Memory B cell (primary cell): ENCODE data around the gene FRRS1.
"Not testable (repeated sequence)": the region's sequence is repeated elsewhere in the genome, so short reads cannot be mapped to it uniquely, and the experiment has no call there.

Experiments used
- ATAC-seq: fragments of 150-1000 bp; cut with Tn5 transposase; 2 replicates; pipeline ENCODE4 v1.10.0; 2021; ENCODE audit warnings: low read depth, mild to moderate bottlenecking, moderate library complexity
- DNase-seq, 2 donors: peaks; one replicate each; pipeline ENCODE4 v3.0.0; 2022; ENCODE audit warnings: low spot score in 2 of 2
- H3K27ac Mint-ChIP-seq: one replicate; pipeline ENCODE4 v1.8.0; 2022; ENCODE audit warnings: mild to moderate bottlenecking, moderate library complexity, mixed read lengths
- H3K27me3 Mint-ChIP-seq: one replicate; pipeline ENCODE4 v1.8.0; 2022; ENCODE audit warnings: mixed read lengths
- H3K36me3 Mint-ChIP-seq: one replicate; pipeline ENCODE4 v1.8.0; 2022; ENCODE audit warnings: mild to moderate bottlenecking, mixed read lengths
- H3K4me1 Mint-ChIP-seq: one replicate; pipeline ENCODE4 v1.8.0; 2022; ENCODE audit warnings: mixed read lengths
- H3K4me3 Mint-ChIP-seq: one replicate; pipeline ENCODE4 v1.8.0; 2022; ENCODE audit warnings: mild to moderate bottlenecking, moderate library complexity, mixed read lengths
- H3K9me3 Mint-ChIP-seq: one replicate; pipeline ENCODE4 v1.8.0; 2022; ENCODE audit warnings: mixed read lengths

FRRS1 gene

GRCh38 chr1:99766378-99766800 lies at the start of gene FRRS1:
FRRS1 (minus strand) TSS chr1:99766635; CDS start chr1:99748768, 17,867 bp downstream.
- Mint-ChIP-seq H3K4me3 (peak within 1 kb of the TSS; percentile 99), H3K9me3 (no peaks in the 10 kb centered on the region), H3K36me3 (no peaks in the 10 kb centered on the region), H3K27me3 (no peaks in the 10 kb centered on the region), H3K27ac (peak within 1 kb of the TSS; percentile 96), H3K4me1 (peaks cover 13% of the 10 kb centered on the region)
- peak; percentile 93 for ATAC-seq
- DNase-seq: peak; percentile 18 to 34

DNA sequence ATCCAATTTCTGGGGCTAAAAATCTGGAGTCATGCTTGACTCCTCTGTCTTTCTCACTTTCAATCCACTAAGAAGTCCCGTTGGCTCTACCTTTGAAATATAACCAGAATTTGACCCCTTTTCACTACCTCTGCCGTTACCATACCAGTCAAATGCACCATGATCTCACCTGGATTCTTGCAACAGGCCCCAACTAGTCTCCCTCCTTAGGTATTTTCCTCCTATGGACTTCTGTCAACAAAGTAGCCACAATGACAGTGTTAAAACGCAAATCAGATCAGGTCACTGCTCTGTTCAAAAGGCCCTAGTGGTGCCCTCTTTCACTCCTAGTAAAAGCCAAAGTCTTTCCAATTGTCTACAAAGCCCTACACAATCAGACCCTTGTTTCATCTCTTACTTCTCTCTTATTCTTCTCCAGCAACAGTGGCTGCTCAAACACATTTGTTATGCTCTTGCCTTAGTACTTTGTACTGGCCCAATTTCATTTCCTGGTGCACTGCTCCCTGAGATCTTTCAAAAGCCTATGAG lies 48.0 kb upstream of the FRRS1 start:
- Mint-ChIP-seq H3K36me3 (no peaks in the 10 kb centered on the region), H3K27ac (no peak overlapping the region), H3K9me3 (no peaks in the 10 kb centered on the region), H3K4me3 (no peak overlapping the region), H3K27me3 (peaks cover 4% of the 10 kb centered on the region), H3K4me1 (no peaks in the 10 kb centered on the region)
- DNase-seq: no peak
- no peak for ATAC-seq

- DNase-seq: no peak
- no peaks in the 10 kb centered on the region for H3K36me3 Mint-ChIP-seq
- no peaks in the 10 kb centered on the region for H3K4me1 Mint-ChIP-seq
- no peak overlapping the region for H3K27ac Mint-ChIP-seq
- ATAC-seq: no peak
- H3K4me3 Mint-ChIP-seq: no peak overlapping the region
- H3K9me3 Mint-ChIP-seq: no peaks in the 10 kb centered on the region
- peaks cover 4% of the 10 kb centered on the region for H3K27me3 Mint-ChIP-seq
Observed at GRCh38 chr1:99811747-99812146, 45.3 kb upstream of the FRRS1 start.

- H3K36me3 Mint-ChIP-seq: no peaks in the 10 kb centered on the region
- no peak overlapping the region for H3K4me3 Mint-ChIP-seq
- ATAC-seq: no peak
- H3K4me1 Mint-ChIP-seq: no peaks in the 10 kb centered on the region
- peaks cover 4% of the 10 kb centered on the region for H3K27me3 Mint-ChIP-seq
- no peak for DNase-seq
- H3K9me3 Mint-ChIP-seq: no peaks in the 10 kb centered on the region
- no peak overlapping the region for H3K27ac Mint-ChIP-seq
Observed at GRCh38 chr1:99811075-99811474, 44.6 kb upstream of the FRRS1 start.

- ATAC-seq (peak; percentile 84), DNase-seq (peak; percentile 23 to 60)
- Mint-ChIP-seq H3K4me1 (no peaks in the 10 kb centered on the region), H3K27ac (no peak overlapping the region), H3K9me3 (no peaks in the 10 kb centered on the region), H3K27me3 (peaks cover 4% of the 10 kb centered on the region), H3K4me3 (no peak overlapping the region), H3K36me3 (no peaks in the 10 kb centered on the region)
Observed at GRCh38 chr1:99808391-99809115, 42.1 kb upstream of the FRRS1 start.

- Mint-ChIP-seq H3K27me3 (peaks cover under 1% of the 10 kb centered on the region), H3K4me1 (no peaks in the 10 kb centered on the region), H3K9me3 (no peaks in the 10 kb centered on the region), H3K4me3 (no peak overlapping the region), H3K27ac (no peak overlapping the region), H3K36me3 (no peaks in the 10 kb centered on the region)
- no peak for ATAC-seq
- no peak for DNase-seq
Observed at GRCh38 chr1:99806882-99807281, 40.4 kb upstream of the FRRS1 start.

DNA sequence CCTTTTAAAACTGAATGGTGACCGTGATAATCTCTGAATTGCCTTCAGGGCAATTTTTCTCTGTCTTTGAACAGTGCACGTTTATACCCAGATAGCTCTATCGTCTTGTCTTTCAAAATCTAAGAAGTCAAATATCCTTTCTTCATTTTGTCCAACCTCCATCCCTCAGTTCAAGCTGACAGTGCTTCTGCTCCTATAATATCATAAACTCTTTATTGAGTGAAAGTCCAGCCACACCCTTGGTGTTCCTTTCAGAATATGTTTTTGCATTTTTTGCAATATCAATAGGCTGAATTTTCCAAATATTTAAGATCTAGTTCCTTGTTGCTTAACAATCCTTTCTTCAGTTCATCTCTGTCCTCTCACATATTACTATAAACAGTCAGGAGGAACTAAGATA lies 35.1 kb upstream of the FRRS1 start:
- Mint-ChIP-seq H3K9me3 (no peaks in the 10 kb centered on the region), H3K4me1 (peaks cover 2% of the 10 kb centered on the region), H3K4me3 (no peak overlapping the region), H3K27me3 (no peaks in the 10 kb centered on the region), H3K36me3 (no peaks in the 10 kb centered on the region), H3K27ac (no peak overlapping the region)
- ATAC-seq (no peak), DNase-seq (no peak)

GRCh38 chr1:99793861-99794260 lies 27.4 kb upstream of the FRRS1 start:
- not testable (repeated sequence) for H3K9me3 Mint-ChIP-seq, H3K27ac Mint-ChIP-seq, H3K27me3 Mint-ChIP-seq, H3K36me3 Mint-ChIP-seq
- H3K4me1 Mint-ChIP-seq: peaks cover 21% of the 10 kb centered on the region
- ATAC-seq: peak; percentile 45
- peak overlapping the region; percentile 15 for H3K4me3 Mint-ChIP-seq
- DNase-seq: peak in 1 of 2 donors; percentile 25

DNA sequence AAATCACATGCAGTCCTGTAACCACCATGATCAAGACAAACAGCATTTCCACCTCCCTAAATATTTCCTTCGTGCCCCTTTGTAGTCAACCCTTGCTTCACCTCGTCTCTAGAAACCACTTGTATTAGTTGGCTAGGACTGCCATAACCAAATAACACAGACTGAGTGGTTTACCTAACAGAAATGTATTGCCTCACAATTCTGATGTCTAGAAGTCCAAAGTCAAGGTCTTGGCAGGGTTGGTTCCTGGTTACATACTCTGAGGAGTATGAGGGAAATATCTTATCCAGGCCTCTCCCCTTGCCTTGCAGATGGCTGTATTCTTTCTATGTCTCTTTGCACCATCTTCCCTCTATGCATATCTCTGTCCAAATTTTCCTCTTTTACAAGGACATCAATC lies 23.3 kb upstream of the FRRS1 start:
- Mint-ChIP-seq H3K36me3 (no peaks in the 10 kb centered on the region), H3K9me3 (no peaks in the 10 kb centered on the region), H3K4me3 (no peak overlapping the region), H3K27ac (no peak overlapping the region), H3K4me1 (peaks cover 22% of the 10 kb centered on the region), H3K27me3 (peaks cover 7% of the 10 kb centered on the region)
- DNase-seq: no peak
- no peak for ATAC-seq

GRCh38 chr1:99788896-99789295 lies 22.5 kb upstream of the FRRS1 start:
- Mint-ChIP-seq H3K9me3 (no peaks in the 10 kb centered on the region), H3K27me3 (peaks cover 8% of the 10 kb centered on the region), H3K36me3 (no peaks in the 10 kb centered on the region), H3K4me1 (peaks cover 22% of the 10 kb centered on the region), H3K4me3 (no peak overlapping the region), H3K27ac (no peak overlapping the region)
- ATAC-seq: no peak
- DNase-seq: no peak

GRCh38 chr1:99786751-99787501 lies 20.5 kb upstream of the FRRS1 start:
- Mint-ChIP-seq H3K36me3 (no peaks in the 10 kb centered on the region), H3K27me3 (peaks cover 8% of the 10 kb centered on the region), H3K4me1 (peaks cover 19% of the 10 kb centered on the region), H3K9me3 (no peaks in the 10 kb centered on the region), H3K4me3 (no peak overlapping the region), H3K27ac (no peak overlapping the region)
- DNase-seq (no peak), ATAC-seq (peak; percentile 49)

DNA sequence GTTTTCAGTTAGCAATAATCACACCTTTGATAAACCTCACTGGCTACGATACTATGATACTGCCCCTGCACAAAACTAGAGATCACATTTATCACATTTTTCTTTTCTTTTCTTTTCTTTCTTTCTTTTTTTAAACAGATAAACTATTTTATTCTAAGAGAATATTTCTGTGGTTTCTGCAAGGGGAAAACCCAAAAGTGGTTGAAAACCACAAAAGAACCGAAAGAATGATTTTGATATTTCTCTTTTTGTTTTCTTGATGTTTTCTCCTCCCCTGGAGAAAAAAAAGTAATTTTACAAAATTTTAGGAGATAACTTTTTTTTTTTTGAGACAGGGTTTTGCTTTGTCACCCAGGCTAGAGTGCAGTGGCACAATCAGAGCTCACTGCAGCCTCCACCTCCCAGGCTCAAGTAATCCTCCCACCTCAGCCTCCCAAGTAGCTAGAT lies 18.4 kb upstream of the FRRS1 start:
- Mint-ChIP-seq H3K36me3 (no peaks in the 10 kb centered on the region), H3K4me1 (peaks cover 18% of the 10 kb centered on the region), H3K27me3 (peaks cover 7% of the 10 kb centered on the region), H3K27ac (no peak overlapping the region), H3K9me3 (no peaks in the 10 kb centered on the region), H3K4me3 (no peak overlapping the region)
- peak; percentile 57 for ATAC-seq
- DNase-seq: no peak

DNA sequence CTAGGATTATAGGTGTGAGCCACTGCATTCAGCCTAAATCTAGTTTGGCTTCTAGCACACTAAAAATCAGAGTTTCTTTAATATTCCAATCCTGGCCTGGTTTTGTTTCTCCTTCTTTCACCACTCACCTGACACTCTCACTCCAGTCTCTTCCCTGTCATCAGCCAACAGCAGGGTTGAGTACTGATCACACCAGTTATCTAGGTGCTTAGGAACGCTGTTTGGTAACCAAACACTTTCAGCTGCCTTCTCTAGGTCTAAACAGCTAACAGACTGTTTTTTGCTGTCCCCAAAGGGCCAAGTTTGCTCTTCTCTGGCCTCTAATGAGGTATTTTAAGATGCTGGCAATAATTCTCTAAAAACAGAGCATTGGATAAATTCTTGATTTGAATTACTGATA lies 17.7 kb upstream of the FRRS1 start:
- H3K27me3 Mint-ChIP-seq: peaks cover 7% of the 10 kb centered on the region
- H3K4me1 Mint-ChIP-seq: peaks cover 18% of the 10 kb centered on the region

DNA sequence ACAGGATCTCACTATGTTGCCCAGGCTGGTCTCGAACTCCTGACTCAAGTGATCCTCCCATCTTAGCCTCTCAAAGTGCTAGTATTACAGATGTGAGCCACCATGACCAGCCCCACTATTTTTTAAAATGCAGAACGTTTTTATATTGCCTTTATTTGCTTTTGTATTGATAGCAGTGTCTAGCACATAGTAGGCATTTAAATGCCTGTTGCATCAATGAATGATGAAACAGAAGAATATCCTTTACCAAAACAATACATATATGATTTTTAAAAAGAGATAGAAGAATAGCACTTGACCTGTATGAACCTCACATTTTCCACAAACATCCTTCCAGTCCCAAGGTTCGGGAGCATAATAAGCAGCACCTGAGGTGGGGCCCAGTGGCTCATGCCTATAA lies 16.5 kb upstream of the FRRS1 start:
- Mint-ChIP-seq H3K36me3 (no peaks in the 10 kb centered on the region), H3K27me3 (peaks cover 3% of the 10 kb centered on the region), H3K9me3 (no peaks in the 10 kb centered on the region), H3K27ac (no peak overlapping the region), H3K4me3 (no peak overlapping the region), H3K4me1 (peaks cover 18% of the 10 kb centered on the region)
- DNase-seq: no peak
- ATAC-seq: no peak

More for the DNA sequence above, 17.7 kb upstream of the FRRS1 start:
- no peak overlapping the region for H3K27ac Mint-ChIP-seq
- ATAC-seq (no peak), DNase-seq (no peak)
- no peaks in the 10 kb centered on the region for H3K36me3 Mint-ChIP-seq
- H3K9me3 Mint-ChIP-seq: no peaks in the 10 kb centered on the region
- H3K4me3 Mint-ChIP-seq: no peak overlapping the region
